Neural progenitor cell (in vitro differentiated cells): ENCODE data around the gene NRP1. TPM values are rescaled to one million over a fixed set of nuclear protein-coding genes. Genes with fewer than 3 reads are reported as not detected.

Experiments
- DNase-seq: peaks from one replicate; pipeline ENCODE4 v3.0.0-alpha.2; 2016; ENCODE audit warnings: low spot score
- H2AFZ ChIP-seq: fragments of 200-600 bp; sonication (generic); replicated peaks from 2 replicates; pipeline ENCODE4 v1.6.1; 2016; ENCODE audit warnings: antibody characterized with exemption
- H3F3A ChIP-seq: fragments of 200-600 bp; sonication (generic); 2 replicates; pipeline ENCODE4 v1.6.1; 2016; ENCODE audit warnings: antibody characterized with exemption, low read depth
- H3K27ac ChIP-seq: fragments of 200-600 bp; sonication (generic); 2 replicates; pipeline ENCODE4 v1.5.1; 2016; ENCODE audit warnings: mild to moderate bottlenecking
- H3K27me3 ChIP-seq: fragments of 200-600 bp; sonication (generic); 2 replicates; pipeline ENCODE4 v1.6.1; 2016; ENCODE audit warnings: mild to moderate bottlenecking, moderate library complexity
- H3K36me3 ChIP-seq: fragments of 200-600 bp; sonication (generic); 2 replicates; pipeline ENCODE4 v1.5.1; 2016
- H3K4me1 ChIP-seq: fragments of 200-600 bp; sonication (generic); 2 replicates; pipeline ENCODE4 v1.6.1; 2016; ENCODE audit warnings: mixed run types
- H3K4me2 ChIP-seq: fragments of 200-600 bp; sonication (generic); 2 replicates; pipeline ENCODE4 v1.6.1; 2016
- H3K4me3 ChIP-seq: fragments of 200-600 bp; sonication (generic); 2 replicates; pipeline ENCODE4 v1.5.1; 2016
- H3K79me2 ChIP-seq: fragments of 200-600 bp; sonication (generic); 2 replicates; pipeline ENCODE4 v1.6.1; 2016; ENCODE audit warnings: low read depth
- H3K9ac ChIP-seq: fragments of 200-600 bp; sonication (generic); 2 replicates; pipeline ENCODE4 v1.6.1; 2016
- H3K9me3 ChIP-seq: fragments of 200-600 bp; sonication (generic); 2 replicates; pipeline ENCODE4 v1.5.1; 2016; ENCODE audit warnings: low read depth
- H4K20me1 ChIP-seq: fragments of 200-600 bp; sonication (generic); 2 replicates; pipeline ENCODE4 v1.6.1; 2016; ENCODE audit warnings: low read depth
- H3K27ac Mint-ChIP-seq: 3 replicates; pipeline ENCODE4 v1.8.0; 2021; ENCODE audit warnings: mixed read lengths
- H3K27me3 Mint-ChIP-seq: 2 replicates; pipeline ENCODE4 v1.8.0; 2022; ENCODE audit warnings: low read depth, mild to moderate bottlenecking, inconsistent platforms, moderate library complexity, mixed read lengths; ENCODE audit not compliant: insufficient read depth
- H3K36me3 Mint-ChIP-seq: 3 replicates; pipeline ENCODE4 v1.8.0; 2021; ENCODE audit warnings: mixed read lengths
- H3K4me1 Mint-ChIP-seq: 3 replicates; pipeline ENCODE4 v1.8.0; 2021; ENCODE audit warnings: mixed read lengths
- H3K4me3 Mint-ChIP-seq: 3 replicates; pipeline ENCODE4 v1.8.0; 2021; ENCODE audit warnings: mild to moderate bottlenecking, moderate library complexity, mixed read lengths
- H3K9me3 Mint-ChIP-seq: 3 replicates; pipeline ENCODE4 v1.8.0; 2020; ENCODE audit warnings: mixed read lengths
- CTCF ChIP-seq: fragments of 200-600 bp; sonication (generic); IDR thresholded peaks from 2 replicates; pipeline ENCODE4 v1.5.1; 2017; ENCODE audit warnings: antibody characterized with exemption, mild to moderate bottlenecking
- EZH2 ChIP-seq: fragments of 200-600 bp; sonication (generic); IDR thresholded peaks from 2 replicates; pipeline ENCODE4 v1.6.1; 2017; ENCODE audit warnings: antibody characterized with exemption, mild to moderate bottlenecking, moderate library complexity
- EZH2phosphoT487 ChIP-seq: fragments of 200-600 bp; sonication (generic); IDR thresholded peaks from 2 replicates; pipeline ENCODE4 v1.6.1; 2017; ENCODE audit warnings: antibody characterized with exemption
- total RNA-seq: library from RNA; depleted of rRNA; stranded (reverse); fragments of >200 nt; gene quantifications from 2 replicates; pipeline ENCODE4 v1.2.3, GENCODE V29; 2015; ENCODE audit warnings: low replicate concordance

The NRP1 gene
- total RNA-seq, 1 donor from 2014 or later = 1.9 TPM

- peak overlapping the region; percentile 96 for H3K4me3 Mint-ChIP-seq
- H3K9me3 Mint-ChIP-seq = no peaks in the 10 kb centered on the region
- peaks cover 67% of the 10 kb centered on the region for H3K27me3 ChIP-seq
- no peaks in the 10 kb centered on the region for H3K36me3 Mint-ChIP-seq
- TF ChIP-seq EZH2phosphoT487 (no peak), CTCF (no peak)
- H3F3A ChIP-seq = peaks cover 25% of the 10 kb centered on the region
- H3K9ac ChIP-seq = no peak overlapping the region
- H3K79me2 ChIP-seq = no peaks in the 10 kb centered on the region
- no peak overlapping the region for H3K27ac ChIP-seq
- H4K20me1 ChIP-seq = no peaks in the 10 kb centered on the region
- DNase-seq = no peak
- peaks cover 22% of the 10 kb centered on the region for H3K4me1 ChIP-seq
- H3K36me3 ChIP-seq = no peaks in the 10 kb centered on the region
- peak overlapping the region; percentile 97 for H3K4me2 ChIP-seq
- no peaks in the 10 kb centered on the region for H3K9me3 ChIP-seq
- peak overlapping the region; percentile 80 for H2AFZ ChIP-seq
- H3K27me3 Mint-ChIP-seq = peaks cover 9% of the 10 kb centered on the region
- peak overlapping the region; percentile 3 for H3K27ac Mint-ChIP-seq
- peak overlapping the region; percentile 73 for H3K4me3 ChIP-seq
- peaks cover 36% of the 10 kb centered on the region for H3K4me1 Mint-ChIP-seq
Measured at GRCh38 chr10:33337326-33337957, 3.0 kb upstream of the NRP1 start.

- peak overlapping the region; percentile 97 for H3K4me2 ChIP-seq
- Mint-ChIP-seq H3K4me3 (peak overlapping the region; percentile 98), H3K27me3 (peaks cover 9% of the 10 kb centered on the region), H3K9me3 (no peaks in the 10 kb centered on the region), H3K36me3 (no peaks in the 10 kb centered on the region), H3K4me1 (peaks cover 35% of the 10 kb centered on the region), H3K27ac (peak overlapping the region; percentile 72)
- peaks cover 22% of the 10 kb centered on the region for H3K4me1 ChIP-seq
- H4K20me1 ChIP-seq = no peaks in the 10 kb centered on the region
- H3K9me3 ChIP-seq = no peaks in the 10 kb centered on the region
- H3K4me3 ChIP-seq = peak overlapping the region; percentile 73
- H3K27ac ChIP-seq = no peak overlapping the region
- peaks cover 32% of the 10 kb centered on the region for H3F3A ChIP-seq
- DNase-seq = peak; percentile 64
- TF ChIP-seq CTCF (no peak), EZH2 (no peak), EZH2phosphoT487 (no peak)
- peaks cover 74% of the 10 kb centered on the region for H3K27me3 ChIP-seq
- H2AFZ ChIP-seq = peak overlapping the region; percentile 80
- no peaks in the 10 kb centered on the region for H3K36me3 ChIP-seq
- H3K79me2 ChIP-seq = no peaks in the 10 kb centered on the region
- no peak overlapping the region for H3K9ac ChIP-seq
Measured at GRCh38 chr10:33336582-33337325, 2.3 kb upstream of the NRP1 start.

- peaks cover 79% of the 10 kb centered on the region for H3K27me3 ChIP-seq
- Mint-ChIP-seq H3K4me3 (peak overlapping the region; percentile 98), H3K27me3 (peaks cover 9% of the 10 kb centered on the region), H3K27ac (peak overlapping the region; percentile 79), H3K36me3 (no peaks in the 10 kb centered on the region), H3K9me3 (no peaks in the 10 kb centered on the region), H3K4me1 (peaks cover 40% of the 10 kb centered on the region)
- H3K27ac ChIP-seq = no peak overlapping the region
- peaks cover 38% of the 10 kb centered on the region for H3F3A ChIP-seq
- H3K9me3 ChIP-seq = no peaks in the 10 kb centered on the region
- peak overlapping the region; percentile 97 for H3K4me2 ChIP-seq
- H3K4me3 ChIP-seq = peak overlapping the region; percentile 73
- H3K36me3 ChIP-seq = no peaks in the 10 kb centered on the region
- no peaks in the 10 kb centered on the region for H3K79me2 ChIP-seq
- peak; percentile 67 for DNase-seq
- H3K9ac ChIP-seq = no peak overlapping the region
- no peaks in the 10 kb centered on the region for H4K20me1 ChIP-seq
- TF ChIP-seq CTCF (no peak), EZH2 (peak; percentile 15), EZH2phosphoT487 (peak; percentile 54)
- H3K4me1 ChIP-seq = peaks cover 29% of the 10 kb centered on the region
- H2AFZ ChIP-seq = peak overlapping the region; percentile 80
Measured at GRCh38 chr10:33335801-33336581, 1.5 kb upstream of the NRP1 start.
